RWPE1 (cell line): ENCODE measurements around the gene GSTCD.
"Not testable (repeated sequence)": the region's sequence is repeated elsewhere in the genome, so short reads cannot be mapped to it uniquely, and the experiment has no call there.

Source experiments
- CTCF ChIA-PET: fragments of 350-600 bp; sonication (Branson Sonifier 250); formaldehyde crosslinking; extraction: SDS; loops from one replicate; lab custom pipeline; 2021; lab: Yijun Ruan, JAX
- POLR2A ChIA-PET: fragments of 400-600 bp; formaldehyde crosslinking; extraction: SDS; loops from one replicate; lab custom pipeline; 2020; ENCODE audit warnings: antibody characterized with exemption; ENCODE audit not compliant: low non-redundant PET; lab: Yijun Ruan, JAX
- DNase-seq: peaks from one replicate; pipeline ENCODE4 v3.0.0; 2012; ENCODE audit warnings: low spot score
- H3K27ac ChIP-seq: fragments of 450-650 bp; 2 replicates; pipeline ENCODE4 v1.5.1; 2017
- CTCF ChIP-seq: fragments of 450-650 bp; conservative IDR thresholded peaks from 2 replicates; pipeline ENCODE4 v1.5.1; 2017; ENCODE audit warnings: low read depth, mild to moderate bottlenecking

GSTCD gene

GRCh38 chr4:105714071-105714521 lies 5.5 kb downstream of the GSTCD start:
- peak; percentile 21 for DNase-seq
- no peak for TF ChIP-seq CTCF
- ChIA-PET POLR2A (no interaction called here), CTCF (interaction anchor here (0.5 to 0.7 kb wide), 3 partner anchors 22 to 1094 kb away, joined by 3 to 4 read pairs (median 3); no protein-coding TSS in a partner anchor)
- no peak overlapping the region for H3K27ac ChIP-seq

GRCh38 chr4:105714932-105715331 lies 6.3 kb downstream of the GSTCD start:
- CTCF ChIA-PET: interaction anchor here (0.5 to 1.1 kb wide), 10 partner anchors 11 to 474 kb away, joined by 3 to 4 read pairs (median 3); partner anchors contain the start of gene PPA2
- TF ChIP-seq CTCF: no peak
- DNase-seq: no peak
- POLR2A ChIA-PET: no interaction called here
- no peak overlapping the region for H3K27ac ChIP-seq

- ChIA-PET POLR2A (no interaction called here), CTCF (interaction anchor here (0.5 to 1.1 kb wide), 9 partner anchors 11 to 473 kb away, joined by 3 to 4 read pairs (median 3); partner anchors contain the start of gene PPA2)
- DNase-seq: peak; percentile 42
- TF ChIP-seq CTCF: peak; percentile 68
- no peak overlapping the region for H3K27ac ChIP-seq
Measured at GRCh38 chr4:105715692-105716278, 7.2 kb downstream of the GSTCD start.

- no peak for DNase-seq
- no peak for TF ChIP-seq CTCF
- CTCF ChIA-PET: no interaction called here
- H3K27ac ChIP-seq: no peak overlapping the region
- POLR2A ChIA-PET: no interaction called here
Measured at GRCh38 chr4:105719204-105719603, 10.6 kb downstream of the GSTCD start.

GRCh38 chr4:105725623-105726022 lies 17.0 kb downstream of the GSTCD start:
- ChIA-PET CTCF (no interaction called here), POLR2A (no interaction called here)
- H3K27ac ChIP-seq: no peak overlapping the region
- no peak for TF ChIP-seq CTCF
- DNase-seq: no peak

GRCh38 chr4:105729895-105730294 lies 21.3 kb downstream of the GSTCD start:
- POLR2A ChIA-PET, CTCF ChIA-PET, H3K27ac ChIP-seq, DNase-seq: not testable (repeated sequence)

- DNase-seq, POLR2A ChIA-PET, H3K27ac ChIP-seq: not testable (repeated sequence)
- CTCF ChIA-PET: interaction anchor here (0.6 to 0.7 kb wide), 2 partner anchors 21 to 27 kb away, joined by 4 read pairs; no protein-coding TSS in a partner anchor
Measured at GRCh38 chr4:105735217-105735616, 26.6 kb downstream of the GSTCD start.
